ENCODE data around the gene KRTAP5-5.
"Not testable (repeated sequence)": the region's sequence is repeated elsewhere in the genome, so short reads cannot be mapped to it uniquely, and the experiment has no call there.

DNA sequence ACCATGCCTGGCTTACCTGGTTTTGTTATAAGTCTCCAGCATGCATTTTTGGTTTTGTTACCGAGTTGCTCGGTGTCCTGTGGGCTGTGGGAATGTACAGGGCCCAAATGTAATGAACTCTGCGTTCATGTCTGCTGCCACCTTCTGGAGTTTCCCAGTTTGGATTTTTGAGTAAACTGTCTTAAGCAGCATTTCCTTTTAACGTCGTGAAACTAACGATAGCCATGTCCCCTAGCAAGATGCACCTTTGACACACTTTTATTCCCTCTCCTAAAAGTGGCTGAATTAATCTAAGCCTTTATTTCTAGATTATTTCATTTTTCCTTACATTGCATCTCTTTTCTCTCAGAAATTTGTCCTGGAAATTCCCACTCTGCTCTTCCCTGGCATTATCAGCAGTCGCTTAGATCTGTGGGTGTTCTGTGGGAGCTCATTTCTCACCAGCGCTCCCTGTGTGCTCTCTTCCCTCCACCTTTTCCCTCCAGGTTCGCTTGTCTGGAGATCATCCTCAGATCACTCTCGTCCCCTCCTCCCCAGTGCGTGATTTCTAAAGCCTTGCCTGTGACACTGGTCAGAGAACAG lies 33.5 kb upstream of the KRTAP5-5 start:
- TF ChIP-seq, protein P1, sequence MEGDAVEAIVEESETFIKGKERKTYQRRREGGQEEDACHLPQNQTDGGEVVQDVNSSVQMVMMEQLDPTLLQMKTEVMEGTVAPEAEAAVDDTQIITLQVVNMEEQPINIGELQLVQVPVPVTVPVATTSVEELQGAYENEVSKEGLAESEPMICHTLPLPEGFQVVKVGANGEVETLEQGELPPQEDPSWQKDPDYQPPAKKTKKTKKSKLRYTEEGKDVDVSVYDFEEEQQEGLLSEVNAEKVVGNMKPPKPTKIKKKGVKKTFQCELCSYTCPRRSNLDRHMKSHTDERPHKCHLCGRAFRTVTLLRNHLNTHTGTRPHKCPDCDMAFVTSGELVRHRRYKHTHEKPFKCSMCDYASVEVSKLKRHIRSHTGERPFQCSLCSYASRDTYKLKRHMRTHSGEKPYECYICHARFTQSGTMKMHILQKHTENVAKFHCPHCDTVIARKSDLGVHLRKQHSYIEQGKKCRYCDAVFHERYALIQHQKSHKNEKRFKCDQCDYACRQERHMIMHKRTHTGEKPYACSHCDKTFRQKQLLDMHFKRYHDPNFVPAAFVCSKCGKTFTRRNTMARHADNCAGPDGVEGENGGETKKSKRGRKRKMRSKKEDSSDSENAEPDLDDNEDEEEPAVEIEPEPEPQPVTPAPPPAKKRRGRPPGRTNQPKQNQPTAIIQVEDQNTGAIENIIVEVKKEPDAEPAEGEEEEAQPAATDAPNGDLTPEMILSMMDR (conservative IDR thresholded peaks at IDR 0.05; ENCODE audit: low read length), result not testable (repeated sequence)
- TF ChIP-seq EZH2phosphoT487 (IDR thresholded peaks at IDR 0.05; ENCODE audit: borderline replicate concordance), result not testable (repeated sequence)

Data from Loucy (cell line).